Ascending aorta (tissue), 2 donors: ENCODE results near the gene C2CD3. TPM values are rescaled to one million over a fixed set of nuclear protein-coding genes. Genes with fewer than 3 reads are reported as not detected.
A peak's percentile ranks its signal among the peaks of the same experiment; 100 is the strongest.

Experiments
- DNase-seq, 2 donors: peaks; one replicate each; pipeline ENCODE4 v3.0.0-alpha.2; 2019; ENCODE audit warnings: low spot score in 2 of 2
- H3K27ac ChIP-seq, 2 donors: fragments of 200-600 bp; sonication (generic); one replicate each; pipeline ENCODE4 v1.5.1; 2016 to 2017; ENCODE audit warnings: mild to moderate bottlenecking in 1 of 2
- H3K27me3 ChIP-seq: fragments of 200-600 bp; sonication (generic); one replicate; pipeline ENCODE4 v1.5.1; 2017
- H3K36me3 ChIP-seq, 2 donors: fragments of 200-600 bp; sonication (generic); one replicate each; pipeline ENCODE4 v1.5.1; 2016
- H3K4me1 ChIP-seq, 2 donors: fragments of 200-600 bp; sonication (generic); one replicate each; pipeline ENCODE4 v1.5.1; 2016 to 2017; ENCODE audit warnings: mild to moderate bottlenecking in 1 of 2
- H3K4me3 ChIP-seq, 2 donors: fragments of 200-600 bp; sonication (generic); one replicate each; pipeline ENCODE4 v1.5.1; 2016 to 2017; ENCODE audit warnings: mild to moderate bottlenecking in 1 of 2
- H3K9me3 ChIP-seq, 2 donors: fragments of 200-600 bp; sonication (generic); one replicate each; pipeline ENCODE4 v1.5.1; 2016
- intact Hi-C: fragments of 100-400 bp; cut with DNase I; formaldehyde crosslinking; loops from one replicate; pipeline ENCODE4 v1.15.1; 2023
- total RNA-seq: library from RNA; depleted of rRNA; stranded (reverse); fragments of >200 nt; gene quantifications from one replicate; pipeline ENCODE4 v1.1.0, GENCODE V29; 2016
- TF ChIP-seq, protein P1 (sequence below), 3 experiments: fragments of 200-600 bp in 2 of 3; fragments of 450-650 bp in 1 of 3; sonication (generic) in 2 of 3; IDR thresholded peaks; one replicate each; pipeline ENCODE4 v1.5.1; 2016 to 2019; ENCODE audit warnings: antibody characterized with exemption in 3 of 3, mild to moderate bottlenecking in 1 of 3, moderate library complexity in 1 of 3

C2CD3 gene
- total RNA-seq, 1 donor from 2014 or later, result 11.4 TPM

DNA sequence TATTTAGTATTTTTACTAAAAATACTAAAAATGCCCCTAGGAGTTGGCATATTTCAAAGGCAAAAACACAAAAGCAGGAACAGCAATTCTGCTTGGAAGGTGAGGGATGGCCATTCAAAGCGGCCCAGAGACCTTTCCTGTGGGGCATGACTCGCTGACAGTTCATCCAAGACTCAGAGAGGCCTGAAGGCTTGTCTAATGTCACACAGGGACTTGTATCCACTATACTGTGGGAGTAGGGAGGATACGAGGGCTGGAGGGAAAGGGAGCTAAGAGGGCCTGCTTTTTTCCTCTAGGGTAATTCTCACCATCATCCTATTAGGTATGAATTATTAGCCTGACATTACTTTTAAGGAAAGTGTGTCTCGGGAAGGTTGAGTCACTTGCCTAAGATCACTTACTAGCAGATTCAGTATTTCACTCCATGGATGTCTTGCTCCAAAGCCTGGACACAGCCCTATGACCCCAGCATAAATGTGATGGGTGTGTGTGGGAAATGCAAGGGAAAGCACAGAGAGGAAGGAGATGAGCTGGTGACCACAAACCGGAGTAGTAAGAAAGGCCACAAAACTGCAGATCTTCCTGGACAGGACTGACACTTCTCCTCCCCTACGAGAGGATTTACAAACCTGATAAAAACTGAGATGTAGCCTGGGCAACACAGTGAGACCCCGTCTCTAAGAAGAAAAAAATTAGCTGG lies 145.2 kb downstream of the C2CD3 start:
- peaks cover 0 to 8% of the 10 kb centered on the region in 2 donors for H3K36me3 ChIP-seq
- TF ChIP-seq, protein P1, sequence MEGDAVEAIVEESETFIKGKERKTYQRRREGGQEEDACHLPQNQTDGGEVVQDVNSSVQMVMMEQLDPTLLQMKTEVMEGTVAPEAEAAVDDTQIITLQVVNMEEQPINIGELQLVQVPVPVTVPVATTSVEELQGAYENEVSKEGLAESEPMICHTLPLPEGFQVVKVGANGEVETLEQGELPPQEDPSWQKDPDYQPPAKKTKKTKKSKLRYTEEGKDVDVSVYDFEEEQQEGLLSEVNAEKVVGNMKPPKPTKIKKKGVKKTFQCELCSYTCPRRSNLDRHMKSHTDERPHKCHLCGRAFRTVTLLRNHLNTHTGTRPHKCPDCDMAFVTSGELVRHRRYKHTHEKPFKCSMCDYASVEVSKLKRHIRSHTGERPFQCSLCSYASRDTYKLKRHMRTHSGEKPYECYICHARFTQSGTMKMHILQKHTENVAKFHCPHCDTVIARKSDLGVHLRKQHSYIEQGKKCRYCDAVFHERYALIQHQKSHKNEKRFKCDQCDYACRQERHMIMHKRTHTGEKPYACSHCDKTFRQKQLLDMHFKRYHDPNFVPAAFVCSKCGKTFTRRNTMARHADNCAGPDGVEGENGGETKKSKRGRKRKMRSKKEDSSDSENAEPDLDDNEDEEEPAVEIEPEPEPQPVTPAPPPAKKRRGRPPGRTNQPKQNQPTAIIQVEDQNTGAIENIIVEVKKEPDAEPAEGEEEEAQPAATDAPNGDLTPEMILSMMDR (IDR thresholded peaks at IDR 0.05), result no peak

DNA sequence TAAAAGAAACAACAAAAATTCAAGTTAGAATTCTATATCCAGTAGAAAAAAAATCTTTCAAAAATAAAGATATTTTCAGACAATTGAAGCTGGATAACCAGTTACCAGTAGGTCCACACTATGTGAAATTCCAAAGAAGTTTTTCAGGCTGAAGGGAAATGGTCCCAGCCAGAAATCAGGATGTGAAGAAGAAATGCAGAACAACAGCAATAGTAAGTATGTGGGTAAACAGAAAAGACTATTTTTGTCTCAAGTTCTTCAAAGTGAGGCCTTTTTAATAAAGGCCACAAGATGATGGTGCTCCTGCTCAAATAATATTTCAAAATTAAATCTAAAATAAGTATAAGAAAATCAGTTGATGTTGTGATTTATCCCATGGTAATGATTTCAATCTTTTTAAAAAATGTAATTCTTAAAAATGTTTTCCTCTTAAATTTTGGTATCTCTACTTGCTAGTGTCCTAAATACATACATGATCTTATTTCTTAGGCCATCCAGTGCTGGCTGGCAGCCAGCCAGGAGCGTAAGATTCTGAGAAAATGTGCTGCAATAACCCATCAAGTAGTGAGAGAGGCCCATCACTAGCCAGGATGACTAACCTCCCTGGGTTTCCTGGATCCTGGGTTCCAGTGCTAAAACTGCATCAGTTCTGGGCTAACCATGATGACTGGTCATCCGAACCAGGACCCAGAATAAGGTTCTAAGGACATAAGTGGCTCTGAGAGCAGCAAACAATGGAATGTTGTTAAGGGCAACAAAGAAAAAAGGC lies 146.4 kb downstream of the C2CD3 start:
- H3K27ac ChIP-seq, result peak overlapping the region; percentile 14 to 54

More for the DNA sequence above, 145.2 kb downstream of the C2CD3 start:
- Histone ChIP-seq H3K27me3 (no peaks in the 10 kb centered on the region), H3K4me3 (no peak overlapping the region), H3K4me1 (peaks cover 0 to 9% of the 10 kb centered on the region in 2 donors), H3K9me3 (no peaks in the 10 kb centered on the region), H3K27ac (no peak overlapping the region)
- DNase-seq, result no peak
- intact Hi-C loops, result no loop called here

DNA sequence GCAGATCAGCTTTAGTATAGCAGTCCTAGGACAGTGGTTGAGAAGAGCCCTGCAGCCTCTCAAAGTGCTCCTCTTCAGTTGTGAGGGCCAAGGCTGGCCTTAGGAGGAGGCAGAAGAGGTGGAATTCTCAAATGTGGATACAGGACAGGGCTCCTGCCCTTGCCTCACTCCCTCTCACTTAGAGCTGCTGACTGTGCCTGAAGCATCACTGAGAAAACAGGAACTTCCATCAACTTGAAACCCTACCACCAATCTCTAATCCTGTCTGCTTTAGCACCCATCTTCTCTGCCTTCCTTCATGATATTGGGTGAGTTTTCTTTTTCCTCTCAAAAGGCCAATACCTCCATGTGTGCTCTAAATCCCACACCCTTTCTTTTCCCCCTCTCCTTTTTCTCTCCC lies 147.5 kb downstream of the C2CD3 start:
- Histone ChIP-seq H3K27ac (peak overlapping the region in 1 of 2 donors; percentile 15), H3K4me3 (no peak overlapping the region), H3K27me3 (no peaks in the 10 kb centered on the region), H3K4me1 (peaks cover under 1 to 19% of the 10 kb centered on the region in 2 donors), H3K36me3 (no peaks in the 10 kb centered on the region), H3K9me3 (no peaks in the 10 kb centered on the region)
- no peak for DNase-seq
- intact Hi-C loops, result no loop called here
- TF ChIP-seq, protein P1 (IDR thresholded peaks at IDR 0.05), result no peak

More for the DNA sequence above, 146.4 kb downstream of the C2CD3 start:
- Histone ChIP-seq H3K4me1 (peaks cover 0 to 10% of the 10 kb centered on the region in 2 donors), H3K4me3 (no peak overlapping the region), H3K9me3 (no peaks in the 10 kb centered on the region), H3K27me3 (no peaks in the 10 kb centered on the region), H3K36me3 (peaks cover 0 to 4% of the 10 kb centered on the region in 2 donors)
- DNase-seq, result peak; percentile 45 to 92
- TF ChIP-seq, protein P1 (IDR thresholded peaks at IDR 0.05), result no peak
- intact Hi-C loops, result no loop called here

DNA sequence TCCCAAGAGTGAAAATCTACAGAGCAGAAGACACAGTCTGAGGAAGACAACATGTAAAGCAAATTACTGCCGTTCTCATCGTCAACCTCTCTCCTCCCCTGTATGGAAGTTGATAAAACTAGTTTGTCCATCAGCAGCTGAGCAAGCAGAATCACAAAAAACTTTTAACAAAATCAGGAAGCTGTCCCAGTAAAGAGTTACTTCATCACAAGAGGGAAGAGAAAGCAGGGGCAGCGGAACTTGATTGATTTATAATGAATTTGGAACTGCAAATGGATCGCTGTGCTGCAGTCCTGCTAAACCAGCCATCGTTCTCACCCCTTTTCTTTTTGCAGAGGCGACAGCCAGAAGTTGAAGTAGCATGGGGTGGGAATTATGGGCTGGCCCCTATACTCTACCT lies 148.3 kb downstream of the C2CD3 start:
- intact Hi-C loops, result no loop called here
- H3K27ac ChIP-seq, result peak overlapping the region in 1 of 2 donors; percentile 15
- H3K4me1 ChIP-seq, result peaks cover 4 to 24% of the 10 kb centered on the region in 2 donors
- H3K9me3 ChIP-seq, result no peaks in the 10 kb centered on the region
- TF ChIP-seq, protein P1 (IDR thresholded peaks at IDR 0.05), result no peak
- DNase-seq, result no peak
- no peak overlapping the region for H3K4me3 ChIP-seq
- no peaks in the 10 kb centered on the region for H3K36me3 ChIP-seq
- H3K27me3 ChIP-seq, result no peaks in the 10 kb centered on the region

DNA sequence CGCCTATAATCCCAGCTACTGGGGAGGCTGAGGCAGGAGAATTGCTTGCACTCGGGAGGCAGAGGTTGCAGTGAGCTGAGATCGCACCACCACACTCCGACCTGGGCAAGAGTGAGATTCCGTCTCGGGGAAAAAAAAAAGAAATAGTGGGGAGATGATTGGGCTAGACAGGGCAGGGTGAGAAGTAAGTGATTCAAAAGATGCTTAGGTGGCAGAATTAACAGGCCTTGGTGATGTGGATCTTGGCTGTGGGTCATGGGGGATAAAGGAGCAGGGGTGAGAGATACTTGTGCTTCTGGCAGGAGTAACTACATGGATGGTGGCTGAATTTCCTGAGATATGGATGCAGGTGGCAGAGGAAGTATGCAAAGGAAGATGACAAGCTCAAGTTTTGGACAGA lies 148.8 kb downstream of the C2CD3 start:
- no peaks in the 10 kb centered on the region for H3K27me3 ChIP-seq
- intact Hi-C loops, result no loop called here
- H3K9me3 ChIP-seq, result no peaks in the 10 kb centered on the region
- peaks cover 4 to 24% of the 10 kb centered on the region in 2 donors for H3K4me1 ChIP-seq
- no peak for DNase-seq
- TF ChIP-seq, protein P1 (IDR thresholded peaks at IDR 0.05), result no peak
- H3K4me3 ChIP-seq, result no peak overlapping the region
- H3K36me3 ChIP-seq, result peaks cover 0 to 2% of the 10 kb centered on the region in 2 donors
- H3K27ac ChIP-seq, result no peak overlapping the region
